Chondrocyte (in vitro differentiated cells): ENCODE measurements around the gene STK40. TPM values are rescaled to one million over a fixed set of nuclear protein-coding genes. Genes with fewer than 3 reads are reported as not detected.
A peak's percentile ranks its signal among the peaks of the same experiment; 100 is the strongest.

Experiments
- DNase-seq: peaks from one replicate; pipeline ENCODE4 v3.0.0; 2021; ENCODE audit warnings: mixed read lengths, low spot score
- H3K27ac Mint-ChIP-seq: one replicate; pipeline ENCODE4 v1.8.0; 2021; ENCODE audit warnings: mild to moderate bottlenecking, moderate library complexity, mixed read lengths; ENCODE audit not compliant: unreplicated experiment
- H3K27me3 Mint-ChIP-seq: 2 replicates; pipeline ENCODE4 v1.8.0; 2021; ENCODE audit warnings: low read depth, mixed read lengths
- H3K36me3 Mint-ChIP-seq: 2 replicates; pipeline ENCODE4 v1.8.0; 2021; ENCODE audit warnings: low read depth, mixed read lengths
- H3K4me1 Mint-ChIP-seq: 2 replicates; pipeline ENCODE4 v1.8.0; 2021; ENCODE audit warnings: low read depth, mild to moderate bottlenecking, mixed read lengths
- H3K4me3 Mint-ChIP-seq: one replicate; pipeline ENCODE4 v1.8.0; 2021; ENCODE audit warnings: mild to moderate bottlenecking, moderate library complexity, mixed read lengths; ENCODE audit not compliant: unreplicated experiment
- H3K9me3 Mint-ChIP-seq: 2 replicates; pipeline ENCODE4 v1.8.0; 2021; ENCODE audit warnings: low read depth, mixed read lengths
- CTCF ChIP-seq: fragments of 200-600 bp; sonication (generic); IDR thresholded peaks from 2 replicates; pipeline ENCODE4 v1.5.0; 2021; ENCODE audit warnings: antibody characterized with exemption, mild to moderate bottlenecking, moderate library complexity
- total RNA-seq: library from RNA; stranded (reverse); gene quantifications from 3 replicates; pipeline ENCODE4 v1.2.1, GENCODE V29; 2021

STK40 gene
- total RNA-seq, 1 donor from 2014 or later, result 63.7 TPM

- Mint-ChIP-seq H3K27ac (peak overlapping the region; percentile 90), H3K4me3 (no peak overlapping the region), H3K27me3 (no peaks in the 10 kb centered on the region), H3K9me3 (no peaks in the 10 kb centered on the region), H3K4me1 (peaks cover 73% of the 10 kb centered on the region), H3K36me3 (peaks cover 2% of the 10 kb centered on the region)
- no peak for TF ChIP-seq CTCF
- no peak for DNase-seq
These were observed 3.1 kb downstream of the STK40 start for GRCh38 chr1:36382669-36383068.

DNA sequence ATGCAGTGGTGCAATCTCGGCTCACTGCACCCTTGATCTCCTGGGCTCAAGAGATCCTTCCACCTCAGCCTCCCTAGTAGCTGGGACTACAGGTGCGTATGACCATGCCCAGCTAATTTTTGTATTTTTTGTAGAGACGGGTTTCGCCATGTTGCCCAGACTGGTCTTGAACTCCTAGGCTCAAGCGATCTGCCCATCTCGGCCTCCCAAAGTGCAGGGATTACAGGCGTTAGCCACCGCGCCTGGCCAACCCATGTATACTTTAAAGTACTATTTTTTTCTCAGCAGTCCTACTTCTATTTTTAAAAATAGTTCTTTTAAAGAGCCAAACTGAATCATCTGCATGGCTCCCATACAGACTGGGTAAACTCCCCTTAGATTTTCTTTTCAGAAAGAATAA is 3.5 kb downstream of the STK40 start:
- peak overlapping the region; percentile 70 for H3K27ac Mint-ChIP-seq
- no peak for DNase-seq
- H3K9me3 Mint-ChIP-seq, result no peaks in the 10 kb centered on the region
- H3K27me3 Mint-ChIP-seq, result no peaks in the 10 kb centered on the region
- no peak overlapping the region for H3K4me3 Mint-ChIP-seq
- TF ChIP-seq CTCF, result no peak
- peaks cover 69% of the 10 kb centered on the region for H3K4me1 Mint-ChIP-seq
- peaks cover 2% of the 10 kb centered on the region for H3K36me3 Mint-ChIP-seq

GRCh38 chr1:36381405-36381804 is 4.3 kb downstream of the STK40 start:
- Mint-ChIP-seq H3K9me3 (no peaks in the 10 kb centered on the region), H3K27me3 (no peaks in the 10 kb centered on the region), H3K4me3 (no peak overlapping the region), H3K27ac (peak overlapping the region; percentile 32), H3K36me3 (peaks cover 2% of the 10 kb centered on the region), H3K4me1 (peaks cover 62% of the 10 kb centered on the region)
- DNase-seq, result no peak
- TF ChIP-seq CTCF, result no peak

DNA sequence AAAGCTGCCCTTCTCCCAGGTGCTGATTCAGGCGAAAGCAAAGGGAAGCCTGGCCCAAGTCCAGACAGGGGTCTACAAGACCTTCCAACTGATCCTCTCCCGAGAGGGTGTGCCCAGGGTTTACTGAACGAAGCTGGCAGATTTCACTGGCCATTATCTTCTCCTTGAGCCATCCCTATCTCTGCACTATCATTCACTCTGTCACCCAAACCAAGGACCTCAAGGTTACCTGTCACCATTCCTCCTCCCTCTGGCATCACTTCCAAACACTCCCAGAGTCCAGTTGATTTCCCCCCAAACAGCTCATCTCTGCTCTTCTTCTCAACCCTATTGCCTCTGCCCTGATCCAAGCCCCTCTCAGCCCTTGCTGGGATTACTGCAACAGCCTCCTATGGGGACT is 4.9 kb downstream of the STK40 start:
- no peaks in the 10 kb centered on the region for H3K9me3 Mint-ChIP-seq
- TF ChIP-seq CTCF, result no peak
- peak overlapping the region; percentile 71 for H3K27ac Mint-ChIP-seq
- peaks cover 2% of the 10 kb centered on the region for H3K36me3 Mint-ChIP-seq
- H3K27me3 Mint-ChIP-seq, result no peaks in the 10 kb centered on the region
- no peak overlapping the region for H3K4me3 Mint-ChIP-seq
- DNase-seq, result no peak
- H3K4me1 Mint-ChIP-seq, result peaks cover 64% of the 10 kb centered on the region

DNA sequence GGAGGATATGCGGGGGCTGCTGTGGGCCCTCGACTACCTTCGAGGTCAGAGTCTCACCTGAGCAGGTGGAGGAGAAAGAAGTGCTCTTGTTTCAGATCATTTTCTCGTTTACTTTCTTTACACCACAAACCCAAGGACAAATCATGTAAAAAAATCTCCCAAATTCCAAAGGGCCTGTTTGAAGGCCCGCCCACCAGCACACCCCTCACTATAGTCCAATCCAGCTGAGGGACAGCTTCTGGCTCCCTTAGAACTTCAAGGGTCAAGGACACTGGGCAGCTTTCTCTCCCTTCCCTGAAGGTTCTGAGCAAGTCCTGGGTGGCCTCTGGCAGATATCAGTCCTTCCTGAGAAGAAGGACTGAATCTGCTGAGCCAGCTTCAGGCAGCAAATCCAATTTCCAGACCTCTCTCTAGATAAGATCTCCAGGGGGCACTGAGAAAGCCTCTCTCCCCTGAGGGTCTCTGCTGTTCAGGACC is 5.5 kb downstream of the STK40 start:
- peaks cover 69% of the 10 kb centered on the region for H3K4me1 Mint-ChIP-seq
- DNase-seq, result no peak
- H3K9me3 Mint-ChIP-seq, result no peaks in the 10 kb centered on the region
- H3K27ac Mint-ChIP-seq, result peak overlapping the region; percentile 43
- H3K4me3 Mint-ChIP-seq, result no peak overlapping the region
- no peak for TF ChIP-seq CTCF
- peaks cover 2% of the 10 kb centered on the region for H3K36me3 Mint-ChIP-seq
- H3K27me3 Mint-ChIP-seq, result no peaks in the 10 kb centered on the region
